ENCODE data around the gene WWOX.

The WWOX gene

DNA sequence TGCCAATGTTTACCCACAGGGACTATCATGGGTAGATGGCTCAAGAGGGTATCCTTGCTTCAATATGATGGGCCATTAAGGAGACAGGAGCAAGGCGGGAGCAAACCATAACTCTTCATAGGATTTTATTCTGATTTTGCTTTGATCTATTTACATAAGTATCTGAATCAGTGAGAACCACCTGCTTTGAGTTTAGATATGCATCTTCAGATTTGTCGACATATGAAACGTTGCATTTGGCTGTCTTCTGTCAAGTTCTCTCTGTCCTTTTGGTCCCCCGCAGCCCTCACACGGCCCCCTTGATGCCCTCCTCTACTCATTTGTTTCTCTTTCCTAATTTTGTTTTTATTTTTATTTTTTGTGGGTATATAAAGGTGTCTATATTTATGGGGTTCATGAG is 16.2 kb downstream of the WWOX start:
- no peak overlapping the region for H3K4me3 ChIP-seq (ENCODE audit: control insufficient read depth, low read depth, low read length)
- no peak for DNase-seq (ENCODE audit: low read depth)
- no peak for TF ChIP-seq CTCF (IDR thresholded peaks at IDR 0.05; ENCODE audit: control insufficient read depth, insufficient read depth, low read depth, low read length, missing control alignments)

DNA sequence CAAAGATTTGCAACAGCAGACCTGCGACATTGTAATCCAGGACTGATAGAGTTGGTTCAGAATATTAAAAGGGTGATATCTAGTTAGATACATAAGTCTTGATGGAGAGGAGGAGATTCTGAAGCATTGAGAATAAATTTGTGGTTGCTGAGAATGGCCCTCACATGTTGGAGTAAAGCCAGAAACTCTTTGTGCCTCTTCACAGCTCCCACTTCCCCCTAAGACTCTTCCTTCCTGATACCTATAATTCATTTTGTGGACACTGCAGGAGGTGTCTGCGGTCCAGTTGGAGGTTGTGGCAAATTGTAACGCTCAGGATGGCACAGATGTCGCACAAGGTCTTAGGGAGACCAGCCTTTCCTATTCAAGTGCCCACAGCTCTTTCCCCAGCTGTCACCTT is 17.5 kb downstream of the WWOX start:
- H3K4me3 ChIP-seq (ENCODE audit: control insufficient read depth, low read depth, low read length) = no peak overlapping the region
- TF ChIP-seq CTCF (IDR thresholded peaks at IDR 0.05; ENCODE audit: control insufficient read depth, insufficient read depth, low read depth, low read length, missing control alignments) = no peak
- DNase-seq (ENCODE audit: low read depth) = no peak

DNA sequence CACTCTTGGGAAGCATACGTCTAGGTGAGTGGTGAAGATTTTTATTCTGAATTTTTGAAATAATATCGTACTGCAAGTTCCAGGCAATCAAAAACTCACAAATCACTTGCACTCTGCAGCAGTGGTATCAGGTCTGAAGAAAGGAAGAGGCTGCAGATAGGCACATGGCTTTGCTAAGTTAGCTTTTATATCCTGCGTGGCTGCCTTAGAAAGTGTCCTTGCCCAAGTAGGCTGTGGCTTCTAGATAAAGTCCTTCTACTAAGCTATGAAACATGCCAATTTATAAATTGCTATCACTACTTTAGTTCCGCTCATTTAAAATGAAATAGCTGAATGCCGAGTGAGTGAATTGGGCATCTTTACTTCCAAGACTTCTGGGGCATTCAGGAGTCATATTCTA is 17.9 kb downstream of the WWOX start:
- no peak for TF ChIP-seq CTCF (IDR thresholded peaks at IDR 0.05; ENCODE audit: control insufficient read depth, insufficient read depth, low read depth, low read length, missing control alignments)
- H3K4me3 ChIP-seq (ENCODE audit: control insufficient read depth, low read depth, low read length) = no peak overlapping the region
- no peak for DNase-seq (ENCODE audit: low read depth)

- no peak for DNase-seq (ENCODE audit: low read depth)
- TF ChIP-seq CTCF (IDR thresholded peaks at IDR 0.05; ENCODE audit: control insufficient read depth, insufficient read depth, low read depth, low read length, missing control alignments) = no peak
- no peak overlapping the region for H3K4me3 ChIP-seq (ENCODE audit: control insufficient read depth, low read depth, low read length)
Observed at GRCh38 chr16:78118469-78119025, 19.1 kb downstream of the WWOX start.

- peak; percentile 28 for TF ChIP-seq CTCF (IDR thresholded peaks at IDR 0.05; ENCODE audit: control insufficient read depth, insufficient read depth, low read depth, low read length, missing control alignments)
- H3K4me3 ChIP-seq (ENCODE audit: control insufficient read depth, low read depth, low read length) = no peak overlapping the region
- DNase-seq (ENCODE audit: low read depth) = peak; percentile 11
Observed at GRCh38 chr16:78122774-78123315, 23.4 kb downstream of the WWOX start.

- no peak for TF ChIP-seq CTCF (IDR thresholded peaks at IDR 0.05; ENCODE audit: control insufficient read depth, insufficient read depth, low read depth, low read length, missing control alignments)
- H3K4me3 ChIP-seq (ENCODE audit: control insufficient read depth, low read depth, low read length) = no peak overlapping the region
- DNase-seq (ENCODE audit: low read depth) = no peak
Observed at GRCh38 chr16:78125112-78125844, 25.8 kb downstream of the WWOX start.
